Transverse colon (tissue), 4 donors: ENCODE data around the gene ORM1.

Experiments used
- POLR2AphosphoS5 ChIP-seq, 3 donors: sonication (generic); formaldehyde crosslinking; IDR thresholded peaks; one replicate each; pipeline ENCODE4 v1.6.1; 2016; ENCODE audit warnings: antibody characterized with exemption in 3 of 3
- TF ChIP-seq, protein P1 (sequence below), 5 experiments: fragments of 200-600 bp in 3 of 5; fragments of 450-650 bp in 2 of 5; sonication (generic) in 3 of 5; IDR thresholded peaks; 1 replicate in 2 of 5; 2 replicates in 3 of 5; pipeline ENCODE4 v1.5.1; 2016 to 2017; ENCODE audit warnings: antibody characterized with exemption in 5 of 5, inconsistent platforms in 3 of 5, mild to moderate bottlenecking in 2 of 5, moderate library complexity in 1 of 5

DNA sequence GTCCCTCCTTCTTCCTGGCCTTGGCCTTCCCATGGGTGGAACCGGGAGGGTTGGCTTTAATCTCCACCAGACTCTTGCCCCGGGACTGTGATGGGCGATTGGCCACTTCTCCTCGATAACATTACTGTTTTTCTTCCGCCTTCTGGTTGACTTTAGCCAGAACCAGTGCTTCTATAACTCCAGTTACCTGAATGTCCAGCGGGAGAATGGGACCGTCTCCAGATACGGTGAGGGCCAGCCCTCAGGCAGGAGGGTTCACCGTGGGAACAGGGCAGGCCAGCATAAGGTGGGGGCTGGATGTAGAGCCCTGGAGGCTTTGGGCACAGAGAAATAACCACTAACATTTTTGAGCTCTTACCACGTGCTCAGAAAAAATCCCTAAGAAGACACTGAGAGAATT, 7.7 kb downstream of the ORM1 start:
- TF ChIP-seq, protein P1, sequence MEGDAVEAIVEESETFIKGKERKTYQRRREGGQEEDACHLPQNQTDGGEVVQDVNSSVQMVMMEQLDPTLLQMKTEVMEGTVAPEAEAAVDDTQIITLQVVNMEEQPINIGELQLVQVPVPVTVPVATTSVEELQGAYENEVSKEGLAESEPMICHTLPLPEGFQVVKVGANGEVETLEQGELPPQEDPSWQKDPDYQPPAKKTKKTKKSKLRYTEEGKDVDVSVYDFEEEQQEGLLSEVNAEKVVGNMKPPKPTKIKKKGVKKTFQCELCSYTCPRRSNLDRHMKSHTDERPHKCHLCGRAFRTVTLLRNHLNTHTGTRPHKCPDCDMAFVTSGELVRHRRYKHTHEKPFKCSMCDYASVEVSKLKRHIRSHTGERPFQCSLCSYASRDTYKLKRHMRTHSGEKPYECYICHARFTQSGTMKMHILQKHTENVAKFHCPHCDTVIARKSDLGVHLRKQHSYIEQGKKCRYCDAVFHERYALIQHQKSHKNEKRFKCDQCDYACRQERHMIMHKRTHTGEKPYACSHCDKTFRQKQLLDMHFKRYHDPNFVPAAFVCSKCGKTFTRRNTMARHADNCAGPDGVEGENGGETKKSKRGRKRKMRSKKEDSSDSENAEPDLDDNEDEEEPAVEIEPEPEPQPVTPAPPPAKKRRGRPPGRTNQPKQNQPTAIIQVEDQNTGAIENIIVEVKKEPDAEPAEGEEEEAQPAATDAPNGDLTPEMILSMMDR (IDR thresholded peaks at IDR 0.05) = no peak
- no peak for TF ChIP-seq POLR2AphosphoS5 (IDR thresholded peaks at IDR 0.05)
